GM18909 (cell line): Measurements from ENCODE around the gene FDX2.
"Not testable (repeated sequence)": the region's sequence is repeated elsewhere in the genome, so short reads cannot be mapped to it uniquely, and the experiment has no call there.

Experiments
- ATAC-seq: cut with Tn5 transposase; IDR thresholded peaks from one replicate; pipeline ENCODE4 v1.9.1; 2021; ENCODE audit warnings: mild to moderate bottlenecking; ENCODE audit not compliant: unreplicated experiment, poor library complexity

Gene FDX2

GRCh38 chr19:10315335-10316214 is at the start of gene FDX2:
Gene FDX2 (minus strand): TSS chr19:10316015. CDS start chr19:10315996, 19 bp downstream.
- peak; percentile 68 for ATAC-seq

- no peak for ATAC-seq
Observed at GRCh38 chr19:10365518-10365917, 49.7 kb upstream of the FDX2 start.

- no peak for ATAC-seq
Observed at GRCh38 chr19:10364644-10365043, 48.8 kb upstream of the FDX2 start.

GRCh38 chr19:10363789-10364281 is 48.0 kb upstream of the FDX2 start:
- ATAC-seq, result no peak

GRCh38 chr19:10362259-10362658 is 46.4 kb upstream of the FDX2 start:
- ATAC-seq, result no peak

- ATAC-seq, result no peak
Observed at GRCh38 chr19:10361569-10362011, 45.8 kb upstream of the FDX2 start.

- no peak for ATAC-seq
Observed at GRCh38 chr19:10356431-10356830, 40.6 kb upstream of the FDX2 start.

- ATAC-seq, result no peak
Observed at GRCh38 chr19:10353793-10354391, 38.1 kb upstream of the FDX2 start.

GRCh38 chr19:10352764-10353671 is 37.2 kb upstream of the FDX2 start:
- ATAC-seq, result no peak

- no peak for ATAC-seq
Observed at GRCh38 chr19:10346509-10346908, 30.7 kb upstream of the FDX2 start.

- ATAC-seq, result no peak
Observed at GRCh38 chr19:10344780-10345179, 29.0 kb upstream of the FDX2 start.

- no peak for ATAC-seq
Observed at GRCh38 chr19:10343495-10343894, 27.7 kb upstream of the FDX2 start.

- no peak for ATAC-seq
Observed at GRCh38 chr19:10339977-10340376, 24.2 kb upstream of the FDX2 start.

- ATAC-seq, result peak; percentile 72
Observed at GRCh38 chr19:10339380-10339960, 23.7 kb upstream of the FDX2 start, which contains the start of gene ICAM3. Gene ICAM3 (minus strand): TSS chr19:10339624. CDS start chr19:10339614, 10 bp downstream.

- no peak for ATAC-seq
Observed at GRCh38 chr19:10338940-10339339, 23.1 kb upstream of the FDX2 start.

GRCh38 chr19:10336725-10337124 is 20.9 kb upstream of the FDX2 start:
- not testable (repeated sequence) for ATAC-seq

- no peak for ATAC-seq
Observed at GRCh38 chr19:10335352-10335985, 19.7 kb upstream of the FDX2 start.

GRCh38 chr19:10334588-10335351 is 19.0 kb upstream of the FDX2 start:
- ATAC-seq, result no peak
